ENCODE measurements around the gene AGAP1. TPM values are rescaled to one million over a fixed set of nuclear protein-coding genes. Genes with fewer than 3 reads are reported as not detected.

AGAP1 gene
- total RNA-seq, 1 donor from 2014 or later: 39.4 TPM

GRCh38 chr2:235734168-235734567 lies 240.3 kb downstream of the AGAP1 start:
- no peak for DNase-seq (ENCODE audit: low read depth)
- peaks cover 11% of the 10 kb centered on the region for H3K36me3 Mint-ChIP-seq (ENCODE audit: low read depth, unreplicated experiment)

GRCh38 chr2:235734688-235735231 lies 240.9 kb downstream of the AGAP1 start:
- Histone ChIP-seq H3K4me2 (ENCODE audit: low read length) (no peak overlapping the region), H3K9me3 (ENCODE audit: insufficient read depth, low read depth, low read length) (no peaks in the 10 kb centered on the region), H3K79me2 (ENCODE audit: insufficient read depth, low read length) (no peaks in the 10 kb centered on the region), H3K4me3 (ENCODE audit: insufficient read depth, low read depth, low read length) (no peak overlapping the region), H3K9ac (ENCODE audit: low read length) (no peak overlapping the region), H3K27ac (ENCODE audit: low read depth, low read length) (no peak overlapping the region), H2AFZ (ENCODE audit: low read depth, low read length) (no peak overlapping the region), H3K36me3 (ENCODE audit: insufficient read depth, low read length) (no peaks in the 10 kb centered on the region), H4K20me1 (ENCODE audit: insufficient read depth, low read length) (peaks cover 6% of the 10 kb centered on the region), H3K27me3 (ENCODE audit: insufficient read depth, low read length) (no peaks in the 10 kb centered on the region), H3K4me1 (ENCODE audit: insufficient read depth, low read length) (no peaks in the 10 kb centered on the region)
- Mint-ChIP-seq H3K9me3 (ENCODE audit: unreplicated experiment) (no peaks in the 10 kb centered on the region), H3K36me3 (ENCODE audit: low read depth, unreplicated experiment) (peaks cover 14% of the 10 kb centered on the region), H3K27ac (ENCODE audit: unreplicated experiment) (no peak overlapping the region), H3K4me1 (ENCODE audit: low read depth, unreplicated experiment) (peaks cover 6% of the 10 kb centered on the region), H3K4me3 (ENCODE audit: unreplicated experiment) (no peak overlapping the region), H3K27me3 (ENCODE audit: low read depth, unreplicated experiment) (no peaks in the 10 kb centered on the region)
- no peak for TF ChIP-seq EZH2 (IDR thresholded peaks at IDR 0.05; ENCODE audit: insufficient read depth, low read length)
- FAIRE-seq (no peak), DNase-seq (ENCODE audit: low read depth) (no peak)

More at GRCh38 chr2:235734168-235734567, 240.3 kb downstream of the AGAP1 start:
- TF ChIP-seq EZH2 (IDR thresholded peaks at IDR 0.05; ENCODE audit: insufficient read depth, low read length): no peak
- no peak for TF ChIP-seq CTCF (IDR thresholded peaks at IDR 0.05; ENCODE audit: insufficient read depth, low read depth, low read length)
- Mint-ChIP-seq H3K27ac (ENCODE audit: unreplicated experiment) (no peak overlapping the region), H3K4me3 (ENCODE audit: unreplicated experiment) (no peak overlapping the region), H3K27me3 (ENCODE audit: low read depth, unreplicated experiment) (no peaks in the 10 kb centered on the region), H3K9me3 (ENCODE audit: unreplicated experiment) (no peaks in the 10 kb centered on the region), H3K4me1 (ENCODE audit: low read depth, unreplicated experiment) (peaks cover 6% of the 10 kb centered on the region)
- H2AFZ ChIP-seq (ENCODE audit: low read depth, low read length): no peak overlapping the region
- H3K9ac ChIP-seq (ENCODE audit: low read length): no peak overlapping the region
- no peak overlapping the region for H3K4me2 ChIP-seq (ENCODE audit: low read length)
- H4K20me1 ChIP-seq (ENCODE audit: insufficient read depth, low read length): peaks cover 6% of the 10 kb centered on the region
- no peaks in the 10 kb centered on the region for H3K4me1 ChIP-seq (ENCODE audit: insufficient read depth, low read length)
- H3K9me3 ChIP-seq (ENCODE audit: insufficient read depth, low read depth, low read length): no peaks in the 10 kb centered on the region
- H3K36me3 ChIP-seq (ENCODE audit: insufficient read depth, low read length): no peaks in the 10 kb centered on the region
- no peak for FAIRE-seq
- no peak overlapping the region for H3K4me3 ChIP-seq (ENCODE audit: insufficient read depth, low read depth, low read length)
- no peaks in the 10 kb centered on the region for H3K79me2 ChIP-seq (ENCODE audit: insufficient read depth, low read length)
- no peaks in the 10 kb centered on the region for H3K27me3 ChIP-seq (ENCODE audit: insufficient read depth, low read length)
- no peak overlapping the region for H3K27ac ChIP-seq (ENCODE audit: low read depth, low read length)

- Mint-ChIP-seq H3K9me3 (ENCODE audit: unreplicated experiment) (no peaks in the 10 kb centered on the region), H3K4me1 (ENCODE audit: low read depth, unreplicated experiment) (no peaks in the 10 kb centered on the region), H3K36me3 (ENCODE audit: low read depth, unreplicated experiment) (peaks cover 16% of the 10 kb centered on the region), H3K27ac (ENCODE audit: unreplicated experiment) (no peak overlapping the region), H3K4me3 (ENCODE audit: unreplicated experiment) (no peak overlapping the region), H3K27me3 (ENCODE audit: low read depth, unreplicated experiment) (no peaks in the 10 kb centered on the region)
- Histone ChIP-seq H4K20me1 (ENCODE audit: insufficient read depth, low read length) (peaks cover 5% of the 10 kb centered on the region), H3K27me3 (ENCODE audit: insufficient read depth, low read length) (no peaks in the 10 kb centered on the region), H2AFZ (ENCODE audit: low read depth, low read length) (no peak overlapping the region), H3K9ac (ENCODE audit: low read length) (no peak overlapping the region), H3K4me1 (ENCODE audit: insufficient read depth, low read length) (no peaks in the 10 kb centered on the region), H3K36me3 (ENCODE audit: insufficient read depth, low read length) (no peaks in the 10 kb centered on the region), H3K9me3 (ENCODE audit: insufficient read depth, low read depth, low read length) (no peaks in the 10 kb centered on the region), H3K4me3 (ENCODE audit: insufficient read depth, low read depth, low read length) (no peak overlapping the region), H3K27ac (ENCODE audit: low read depth, low read length) (no peak overlapping the region), H3K79me2 (ENCODE audit: insufficient read depth, low read length) (no peaks in the 10 kb centered on the region), H3K4me2 (ENCODE audit: low read length) (no peak overlapping the region)
- FAIRE-seq: no peak
- no peak for DNase-seq (ENCODE audit: low read depth)
- TF ChIP-seq EZH2 (IDR thresholded peaks at IDR 0.05; ENCODE audit: insufficient read depth, low read length): no peak
- TF ChIP-seq CTCF (IDR thresholded peaks at IDR 0.05; ENCODE audit: insufficient read depth, low read depth, low read length): no peak
Measured at GRCh38 chr2:235737396-235737795, 243.6 kb downstream of the AGAP1 start.
